CD1c-positive myeloid dendritic cell (primary cell): ENCODE results near the gene THOC1.

Source experiments
- DNase-seq: peaks from one replicate; pipeline ENCODE4 v3.0.0-alpha.2; 2016; ENCODE audit errors: extremely low spot score

Gene THOC1

DNA sequence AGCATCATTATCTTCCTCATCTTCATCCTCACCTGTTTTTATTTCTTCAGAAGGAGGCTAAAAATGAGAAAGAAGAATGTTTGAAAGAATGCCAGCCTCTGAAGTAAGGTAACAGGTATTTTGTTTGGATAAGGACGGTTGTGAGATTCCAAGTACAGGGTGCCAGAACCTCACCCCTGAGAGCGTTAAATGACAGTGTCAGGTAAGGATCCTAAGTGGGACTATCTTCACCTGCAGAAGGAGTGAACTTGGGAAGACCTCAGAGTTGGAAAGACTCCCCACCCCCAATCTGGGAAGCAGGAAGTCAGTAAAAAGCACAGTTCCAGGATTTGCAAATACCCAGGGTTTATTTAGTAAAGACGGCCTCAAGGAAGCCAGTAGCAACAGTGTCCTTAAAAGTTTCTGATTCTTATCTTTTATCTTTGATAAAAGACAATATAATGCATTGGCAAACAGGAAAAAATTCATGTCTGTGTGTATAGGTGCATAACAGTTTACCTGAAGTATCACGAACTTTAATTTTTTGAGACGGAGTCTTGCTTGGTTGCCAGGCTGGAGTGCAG lies 52.3 kb downstream of the THOC1 start:
- DNase-seq: no peak

DNA sequence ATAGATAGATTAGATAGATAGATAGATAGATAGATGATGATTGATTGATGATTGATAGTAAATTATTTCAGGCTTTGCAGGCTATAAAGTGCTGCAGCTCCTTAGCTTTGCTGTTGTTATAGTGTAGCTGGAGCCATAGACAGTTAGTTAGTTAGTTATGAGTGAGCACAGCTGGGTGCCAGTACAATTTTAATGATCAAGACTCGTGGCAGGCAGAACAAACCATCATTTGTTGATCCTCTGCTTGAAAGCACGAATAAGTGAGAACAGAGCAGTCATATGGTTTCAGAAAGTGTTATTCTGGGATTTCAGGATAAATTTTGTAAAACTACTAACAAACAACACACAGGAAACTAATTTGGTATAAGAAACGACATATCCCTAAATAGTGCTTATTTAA lies 53.9 kb downstream of the THOC1 start:
- DNase-seq: no peak

DNA sequence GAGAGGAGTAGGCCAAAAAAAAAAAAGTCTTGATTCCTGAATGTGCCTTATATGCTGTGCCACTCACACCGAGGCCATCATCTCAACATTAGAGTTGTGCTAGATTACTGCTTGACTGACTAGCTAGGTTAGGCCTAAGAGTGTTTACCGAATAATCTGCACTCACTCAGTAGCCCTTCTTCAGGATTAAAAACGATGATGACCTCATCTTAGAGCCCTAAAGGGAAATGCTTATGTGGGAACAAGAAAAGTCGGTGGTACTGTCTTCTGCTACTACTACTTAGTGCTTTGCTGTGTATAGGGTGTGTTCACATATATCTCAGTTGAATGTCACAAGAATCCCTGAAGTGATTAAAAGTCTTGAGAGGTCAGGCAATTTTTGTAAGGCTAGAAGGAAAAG lies 54.3 kb downstream of the THOC1 start:
- no peak for DNase-seq

DNA sequence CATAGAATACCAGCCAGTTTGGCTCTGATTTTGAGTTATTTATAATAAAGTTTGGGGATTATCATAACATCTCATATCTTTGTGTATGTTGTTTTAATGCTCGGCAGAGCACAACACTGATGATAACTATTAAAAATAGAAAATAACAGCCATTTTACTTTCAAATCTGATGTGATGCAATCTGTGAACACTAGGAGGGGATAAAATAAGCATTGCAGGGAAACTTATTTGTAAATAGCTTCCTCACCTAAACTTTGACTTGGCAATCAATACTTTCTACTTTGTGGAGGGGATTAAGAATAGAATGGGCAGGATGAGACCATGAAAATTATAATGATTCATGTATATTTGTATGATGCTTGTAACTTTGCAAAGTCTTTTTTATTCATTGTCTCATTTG lies 55.1 kb downstream of the THOC1 start:
- no peak for DNase-seq

DNA sequence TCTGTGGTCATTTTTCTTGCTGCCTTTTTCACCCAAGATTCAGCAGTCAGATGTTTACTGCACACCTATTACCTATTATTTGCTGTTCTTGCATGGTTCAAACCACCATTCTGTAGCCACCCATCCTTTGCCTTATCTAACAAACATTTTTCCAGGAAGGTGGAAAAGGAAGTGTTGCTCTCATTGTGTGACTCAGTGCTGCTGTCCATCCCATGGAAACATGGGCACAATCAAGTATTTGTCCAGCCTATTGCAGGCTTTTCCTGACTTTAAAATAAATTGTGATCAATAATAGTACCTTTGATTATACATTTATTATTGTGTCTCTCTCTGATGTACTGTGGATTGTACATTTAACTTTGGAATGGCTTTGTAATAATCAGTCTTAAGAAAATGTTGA lies 56.3 kb downstream of the THOC1 start:
- DNase-seq: no peak

DNA sequence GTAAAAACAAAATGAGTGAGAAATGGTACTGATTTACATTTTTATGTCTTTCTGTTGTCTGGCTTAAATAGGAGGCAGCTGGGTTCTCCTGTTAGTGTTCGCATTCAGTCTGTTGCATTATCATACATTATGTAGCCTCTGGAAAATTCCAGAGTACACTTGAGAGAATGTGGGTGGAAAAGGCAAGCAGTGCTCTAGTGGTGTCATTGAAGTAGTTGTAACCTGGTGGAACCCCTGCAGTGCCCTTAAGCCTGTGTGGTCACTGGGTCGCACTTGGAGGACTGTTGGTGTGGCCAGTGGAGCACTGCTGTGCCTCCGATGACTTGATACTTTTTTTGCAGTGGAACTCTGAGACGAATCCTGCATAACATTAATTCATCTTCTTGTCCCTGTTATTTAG lies 57.1 kb downstream of the THOC1 start:
- DNase-seq: no peak

DNA sequence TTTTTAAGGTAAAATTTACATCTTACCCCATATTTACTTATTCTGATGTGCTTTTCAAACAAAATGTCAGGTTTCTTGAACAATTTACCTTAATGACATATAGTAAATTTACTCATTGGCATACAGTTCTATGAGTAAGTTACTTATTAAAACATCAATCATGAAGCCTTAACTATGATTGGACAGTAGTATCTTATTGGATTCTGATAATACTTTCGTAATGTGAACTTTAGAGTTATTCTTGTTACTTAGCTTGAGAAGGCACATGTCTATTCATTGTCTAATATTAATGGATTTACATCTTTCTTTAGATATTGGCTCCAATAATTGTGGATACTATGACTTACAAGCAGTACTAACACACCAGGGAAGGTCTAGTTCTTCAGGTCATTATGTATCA lies 57.8 kb downstream of the THOC1 start:
- no peak for DNase-seq

DNA sequence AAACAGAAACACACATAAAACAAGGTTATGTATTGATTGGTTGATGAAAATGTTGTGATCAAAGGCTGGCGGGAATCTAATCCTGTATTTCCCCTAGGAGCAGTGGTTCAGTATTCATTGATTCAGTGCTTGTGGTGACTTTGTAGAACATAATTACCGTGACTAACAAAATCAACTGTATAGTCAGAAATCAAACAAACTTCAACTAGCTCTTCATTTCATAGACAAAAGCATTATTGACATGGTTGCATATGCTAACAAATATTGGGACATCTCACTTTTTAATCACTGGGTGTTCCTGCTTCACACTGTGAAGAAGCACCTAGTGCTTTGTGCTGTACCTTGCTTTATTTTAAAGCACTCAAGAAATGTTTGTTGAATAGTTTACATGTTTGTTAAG lies 68.1 kb downstream of the THOC1 start:
- DNase-seq: no peak

DNA sequence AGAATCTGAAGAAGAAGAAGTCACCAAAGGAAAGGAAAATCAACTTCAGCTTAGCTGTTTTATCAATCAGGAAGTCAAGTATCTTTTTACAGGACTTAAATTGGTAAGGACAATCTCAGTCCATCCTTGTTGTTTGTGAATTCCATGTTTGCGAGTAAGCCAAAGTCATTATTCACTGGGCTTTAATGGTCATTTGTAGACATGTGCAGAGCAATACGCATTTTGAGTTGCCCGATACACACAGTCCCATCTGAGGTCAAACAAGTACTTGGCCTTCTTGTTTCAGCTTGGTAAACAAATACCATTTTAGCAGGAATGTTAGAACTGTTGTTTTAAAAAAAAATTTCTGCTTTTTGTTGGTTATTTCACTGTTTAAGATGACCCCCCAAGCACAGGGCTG lies 68.6 kb downstream of the THOC1 start:
- DNase-seq: no peak

DNA sequence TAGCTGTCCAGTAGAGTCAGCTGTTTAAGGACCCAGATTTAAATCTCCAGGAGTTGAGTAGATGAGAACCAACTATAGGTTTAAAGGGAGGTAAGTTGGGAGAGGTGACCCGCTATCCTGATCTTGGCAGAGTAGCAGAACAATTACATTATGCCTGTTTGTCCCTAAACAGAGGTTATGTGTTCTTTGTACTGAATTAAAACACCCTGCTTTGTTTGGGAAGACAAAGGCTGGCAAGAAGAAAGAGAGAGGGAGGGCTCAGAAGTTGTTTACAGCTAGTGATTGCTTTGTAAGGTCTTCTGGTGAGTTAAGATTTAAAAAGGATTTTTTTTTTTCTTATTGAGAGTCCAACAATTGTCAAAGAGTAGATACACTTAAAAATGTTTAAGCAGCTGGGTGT lies 72.2 kb downstream of the THOC1 start:
- no peak for DNase-seq

DNA sequence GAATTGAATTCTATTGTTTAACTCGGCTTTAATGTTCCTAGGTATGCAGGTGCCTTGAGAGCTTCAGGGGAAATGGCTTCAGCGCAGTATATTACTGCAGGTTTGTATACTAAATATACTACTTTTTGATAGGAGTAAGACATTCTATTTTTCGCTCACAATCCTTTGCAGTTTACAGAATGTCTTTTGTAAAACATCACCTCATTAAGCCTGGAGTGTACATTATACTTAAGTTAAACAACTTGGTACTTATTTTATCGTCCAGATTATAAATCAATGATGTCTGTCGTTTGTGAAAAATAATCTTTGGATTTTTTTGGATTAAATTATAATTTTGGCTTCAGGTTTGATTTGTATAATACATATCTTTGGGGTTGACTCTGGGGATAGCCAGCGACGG lies 75.0 kb downstream of the THOC1 start:
- no peak for DNase-seq

DNA sequence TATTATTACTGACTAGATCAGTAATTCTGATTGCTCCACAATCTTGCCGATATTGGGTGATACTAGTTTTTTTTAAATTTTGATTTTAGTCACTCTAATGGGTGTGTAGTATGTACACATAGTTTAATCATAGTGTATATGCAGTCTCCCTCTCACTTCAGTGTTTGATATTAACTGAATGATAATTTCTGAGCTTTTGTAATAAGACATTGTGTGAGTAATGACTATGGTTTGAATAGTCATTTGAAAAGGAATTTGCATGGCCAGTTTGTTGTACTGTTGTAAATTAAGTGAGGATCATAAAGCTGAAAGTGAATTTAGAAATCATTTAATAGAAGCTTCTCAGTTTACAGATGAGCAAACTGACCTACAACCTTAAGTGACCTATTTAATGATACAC lies 76.1 kb downstream of the THOC1 start:
- no peak for DNase-seq

DNA sequence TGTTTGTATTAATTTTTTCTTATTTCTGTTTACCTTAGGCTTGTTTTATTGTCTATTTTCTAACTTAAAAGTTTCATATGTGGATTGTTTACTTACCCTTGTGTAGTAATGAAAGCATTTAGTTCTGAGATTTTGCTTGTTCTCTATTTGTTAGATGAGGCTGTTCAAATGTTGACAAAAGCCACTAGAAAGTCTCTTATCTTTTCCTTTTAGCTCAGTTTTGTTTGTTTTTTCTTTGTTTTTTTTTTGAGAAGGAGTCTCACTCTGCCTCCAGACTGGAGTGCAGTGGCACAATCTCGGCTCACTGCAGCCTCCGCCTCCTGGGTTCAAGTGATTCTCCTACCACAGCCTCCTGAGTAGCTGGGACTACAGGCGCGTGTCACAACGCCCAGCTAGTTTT lies 78.6 kb downstream of the THOC1 start:
- DNase-seq: no peak

DNA sequence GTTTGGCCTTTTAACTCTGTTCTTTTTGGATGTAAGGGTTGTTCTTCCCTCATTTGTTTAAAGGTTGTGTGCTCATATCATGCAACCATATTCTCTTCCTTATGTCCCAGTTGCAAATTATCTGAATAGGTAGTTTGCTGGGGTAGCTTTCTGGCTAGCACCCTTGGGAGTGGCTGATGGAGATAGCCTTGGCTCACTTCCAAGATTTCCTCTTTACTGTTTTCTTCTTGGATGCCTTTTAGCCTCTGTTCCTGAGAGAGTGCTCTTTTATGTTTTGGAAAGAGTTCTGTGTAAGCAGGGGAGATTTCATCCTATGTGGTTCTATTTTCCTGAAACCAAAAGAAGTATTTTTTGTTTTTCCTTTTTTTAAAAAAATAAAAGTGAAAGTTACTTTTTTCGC lies 84.1 kb downstream of the THOC1 start:
- no peak for DNase-seq

DNA sequence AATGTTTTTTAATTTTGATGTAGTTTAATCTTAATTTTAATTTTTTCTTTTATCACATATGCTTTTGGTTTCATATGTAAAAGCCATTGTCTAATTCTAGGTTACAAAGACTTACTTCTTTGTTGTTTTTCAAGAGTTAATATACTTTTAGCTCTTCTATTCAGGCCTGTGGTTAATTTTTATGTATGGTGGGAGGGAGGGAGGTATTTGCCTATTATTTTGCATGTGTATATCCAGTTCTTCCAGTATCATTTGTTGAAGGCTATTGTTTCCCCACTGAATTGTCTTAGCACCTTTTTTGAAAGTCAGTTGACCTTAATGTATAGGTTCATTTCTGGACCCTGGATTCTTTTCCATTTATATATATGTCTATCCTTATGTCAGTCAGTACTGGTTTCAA lies 86.1 kb downstream of the THOC1 start:
- no peak for DNase-seq

DNA sequence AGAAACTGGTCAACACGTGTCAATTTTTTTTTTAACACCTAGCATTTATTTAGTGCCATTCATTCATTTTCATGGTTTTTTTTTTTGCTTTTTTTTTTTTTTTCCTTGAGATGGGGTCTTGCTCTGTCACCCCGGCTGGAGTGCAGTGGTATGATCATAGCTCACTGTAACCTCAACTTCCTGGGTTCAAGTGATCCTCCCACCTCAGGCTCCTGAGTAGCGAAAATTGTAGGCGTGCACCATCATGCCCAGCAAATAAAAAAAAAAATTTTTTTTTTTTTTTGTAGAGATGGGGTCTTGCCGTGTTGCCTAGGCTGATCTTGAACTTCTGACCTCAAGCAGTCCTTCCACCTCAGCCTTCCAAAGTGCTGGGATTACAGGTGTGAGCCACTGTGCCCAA lies 88.3 kb downstream of the THOC1 start:
- DNase-seq: no peak

DNA sequence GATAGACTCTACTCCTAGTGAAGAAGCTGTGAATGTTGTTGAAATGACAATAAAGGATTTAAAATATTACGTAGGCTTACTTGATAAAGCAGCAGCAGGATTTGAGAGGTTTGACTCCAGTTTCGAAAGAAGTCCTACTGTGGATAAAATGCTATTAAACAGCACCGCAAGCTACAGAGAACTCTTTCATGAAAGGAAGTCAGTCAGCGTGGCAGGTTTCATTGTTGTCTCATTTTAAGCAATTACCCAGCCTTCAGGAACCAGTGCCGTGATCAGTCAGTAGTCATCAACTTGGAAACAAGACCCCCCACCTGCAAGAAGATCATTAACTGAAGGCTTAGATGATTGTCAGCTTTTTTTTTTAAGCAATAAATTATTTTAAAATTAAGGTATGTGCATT lies 95.5 kb downstream of the THOC1 start:
- no peak for DNase-seq
